Neural crest cell (in vitro differentiated cells): ENCODE results near the gene BEST3. TPM values are rescaled to one million over a fixed set of nuclear protein-coding genes. Genes with fewer than 3 reads are reported as not detected.
A peak's percentile ranks its signal among the peaks of the same experiment; 100 is the strongest.

ENCODE experiments used
- DNase-seq: peaks from one replicate; pipeline ENCODE4 v3.0.0; 2021; ENCODE audit warnings: low read depth, mixed read lengths, low spot score
- H3K27ac Mint-ChIP-seq: one replicate; pipeline ENCODE4 v1.8.0; 2021; ENCODE audit warnings: mild to moderate bottlenecking, mixed read lengths; ENCODE audit not compliant: unreplicated experiment
- H3K27me3 Mint-ChIP-seq: 2 replicates; pipeline ENCODE4 v1.8.0; 2021; ENCODE audit warnings: low read depth, mild to moderate bottlenecking, mixed read lengths
- H3K36me3 Mint-ChIP-seq: 2 replicates; pipeline ENCODE4 v1.8.0; 2021; ENCODE audit warnings: low read depth, mild to moderate bottlenecking, mixed read lengths
- H3K4me1 Mint-ChIP-seq: 2 replicates; pipeline ENCODE4 v1.8.0; 2021; ENCODE audit warnings: mixed read lengths
- H3K4me3 Mint-ChIP-seq: one replicate; pipeline ENCODE4 v1.8.0; 2021; ENCODE audit warnings: mild to moderate bottlenecking, mixed read lengths
- H3K9me3 Mint-ChIP-seq: 2 replicates; pipeline ENCODE4 v1.8.0; 2021; ENCODE audit warnings: mixed read lengths
- long read RNA-seq: library from polyadenylated mRNA; unstranded; transcript quantifications from one replicate; pipeline ENCODE4 v2.0.0, GENCODE V29; 2020
- total RNA-seq: library from RNA; stranded (reverse); gene quantifications from 2 replicates; pipeline ENCODE4 v1.2.1, GENCODE V29; 2021
- TF ChIP-seq, protein P1 (sequence below): fragments of 200-600 bp; sonication (generic); conservative IDR thresholded peaks from 2 replicates; pipeline ENCODE4 v1.5.0; 2021; ENCODE audit warnings: antibody characterized with exemption, mild to moderate bottlenecking

Gene BEST3
- total RNA-seq: not detected in 2 replicates
- long read RNA-seq: 0 reads

DNA sequence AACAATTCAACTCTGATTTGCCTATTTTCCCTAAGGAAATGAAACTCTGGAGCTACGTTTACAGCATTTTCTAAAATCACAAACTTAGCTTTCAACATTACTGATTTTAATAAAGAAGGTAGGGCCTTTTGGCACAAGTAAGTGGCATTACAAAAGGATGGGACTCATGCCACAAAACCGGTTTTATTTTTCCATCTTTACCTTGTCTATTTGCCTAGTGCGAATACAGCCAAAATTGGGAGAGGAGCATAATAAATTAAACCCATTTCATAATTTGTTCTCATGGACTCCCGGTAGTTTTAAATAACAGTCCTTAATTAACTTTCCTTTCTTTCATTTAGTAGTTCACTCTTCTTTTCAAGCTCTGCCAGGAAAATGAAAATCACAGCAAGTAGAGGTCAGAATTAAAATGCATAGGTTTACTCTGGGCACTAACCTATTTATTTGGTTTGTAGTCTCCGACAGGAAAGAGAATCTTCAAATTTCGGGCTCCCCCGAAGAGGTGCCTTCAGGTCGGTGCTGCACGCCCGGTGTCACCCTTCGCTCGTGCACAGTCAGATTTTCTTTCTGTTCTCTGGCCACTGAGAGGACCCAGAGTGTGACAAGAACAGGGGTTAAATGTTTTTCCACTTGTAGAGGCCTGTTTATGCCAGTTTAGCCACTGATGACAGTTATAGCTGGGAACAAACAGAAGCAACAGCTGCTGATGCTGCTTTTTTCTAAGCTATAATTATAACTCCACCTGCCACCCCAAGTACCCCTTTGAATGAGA, at the start of gene BEST3:
TSS of gene BEST3 (minus strand) at position 535 of the 772 bp plus-strand sequence. CDS start 1,505 bp downstream, outside the sequence.
- H3K36me3 Mint-ChIP-seq: no peaks in the 10 kb centered on the region
- TF ChIP-seq, protein P1, sequence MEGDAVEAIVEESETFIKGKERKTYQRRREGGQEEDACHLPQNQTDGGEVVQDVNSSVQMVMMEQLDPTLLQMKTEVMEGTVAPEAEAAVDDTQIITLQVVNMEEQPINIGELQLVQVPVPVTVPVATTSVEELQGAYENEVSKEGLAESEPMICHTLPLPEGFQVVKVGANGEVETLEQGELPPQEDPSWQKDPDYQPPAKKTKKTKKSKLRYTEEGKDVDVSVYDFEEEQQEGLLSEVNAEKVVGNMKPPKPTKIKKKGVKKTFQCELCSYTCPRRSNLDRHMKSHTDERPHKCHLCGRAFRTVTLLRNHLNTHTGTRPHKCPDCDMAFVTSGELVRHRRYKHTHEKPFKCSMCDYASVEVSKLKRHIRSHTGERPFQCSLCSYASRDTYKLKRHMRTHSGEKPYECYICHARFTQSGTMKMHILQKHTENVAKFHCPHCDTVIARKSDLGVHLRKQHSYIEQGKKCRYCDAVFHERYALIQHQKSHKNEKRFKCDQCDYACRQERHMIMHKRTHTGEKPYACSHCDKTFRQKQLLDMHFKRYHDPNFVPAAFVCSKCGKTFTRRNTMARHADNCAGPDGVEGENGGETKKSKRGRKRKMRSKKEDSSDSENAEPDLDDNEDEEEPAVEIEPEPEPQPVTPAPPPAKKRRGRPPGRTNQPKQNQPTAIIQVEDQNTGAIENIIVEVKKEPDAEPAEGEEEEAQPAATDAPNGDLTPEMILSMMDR: no peak
- H3K9me3 Mint-ChIP-seq: no peaks in the 10 kb centered on the region

DNA sequence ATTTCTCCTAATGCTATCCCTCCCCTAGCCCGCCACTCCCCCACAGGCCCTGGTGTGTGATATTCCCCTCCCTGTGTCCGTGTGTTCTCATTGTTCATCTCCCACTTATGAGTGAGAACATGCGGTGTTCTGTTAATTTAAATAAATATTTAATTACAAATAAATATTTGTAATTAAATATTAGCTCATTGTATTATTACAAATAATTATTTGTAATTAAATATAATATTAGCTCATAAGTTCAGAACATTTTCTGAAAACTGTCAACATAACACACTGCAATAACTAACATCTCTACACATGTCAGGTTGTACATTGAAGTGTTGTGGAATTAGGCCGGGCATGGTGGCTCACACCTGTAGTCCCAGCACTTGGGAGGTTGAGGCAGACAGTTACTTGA, 45.0 kb upstream of the BEST3 start:
- TF ChIP-seq, protein P1: no peak
- Mint-ChIP-seq H3K9me3 (no peaks in the 10 kb centered on the region), H3K4me1 (peaks cover 12% of the 10 kb centered on the region), H3K27ac (no peak overlapping the region), H3K36me3 (no peaks in the 10 kb centered on the region), H3K27me3 (peaks cover 23% of the 10 kb centered on the region), H3K4me3 (no peak overlapping the region)
- DNase-seq: no peak

More for the DNA sequence above, at the start of gene BEST3:
- Mint-ChIP-seq H3K27ac (peak within 1 kb of the TSS; percentile 31), H3K27me3 (no peaks in the 10 kb centered on the region), H3K4me1 (no peaks in the 10 kb centered on the region), H3K4me3 (no peak within 1 kb of the TSS)
- no peak for DNase-seq

DNA sequence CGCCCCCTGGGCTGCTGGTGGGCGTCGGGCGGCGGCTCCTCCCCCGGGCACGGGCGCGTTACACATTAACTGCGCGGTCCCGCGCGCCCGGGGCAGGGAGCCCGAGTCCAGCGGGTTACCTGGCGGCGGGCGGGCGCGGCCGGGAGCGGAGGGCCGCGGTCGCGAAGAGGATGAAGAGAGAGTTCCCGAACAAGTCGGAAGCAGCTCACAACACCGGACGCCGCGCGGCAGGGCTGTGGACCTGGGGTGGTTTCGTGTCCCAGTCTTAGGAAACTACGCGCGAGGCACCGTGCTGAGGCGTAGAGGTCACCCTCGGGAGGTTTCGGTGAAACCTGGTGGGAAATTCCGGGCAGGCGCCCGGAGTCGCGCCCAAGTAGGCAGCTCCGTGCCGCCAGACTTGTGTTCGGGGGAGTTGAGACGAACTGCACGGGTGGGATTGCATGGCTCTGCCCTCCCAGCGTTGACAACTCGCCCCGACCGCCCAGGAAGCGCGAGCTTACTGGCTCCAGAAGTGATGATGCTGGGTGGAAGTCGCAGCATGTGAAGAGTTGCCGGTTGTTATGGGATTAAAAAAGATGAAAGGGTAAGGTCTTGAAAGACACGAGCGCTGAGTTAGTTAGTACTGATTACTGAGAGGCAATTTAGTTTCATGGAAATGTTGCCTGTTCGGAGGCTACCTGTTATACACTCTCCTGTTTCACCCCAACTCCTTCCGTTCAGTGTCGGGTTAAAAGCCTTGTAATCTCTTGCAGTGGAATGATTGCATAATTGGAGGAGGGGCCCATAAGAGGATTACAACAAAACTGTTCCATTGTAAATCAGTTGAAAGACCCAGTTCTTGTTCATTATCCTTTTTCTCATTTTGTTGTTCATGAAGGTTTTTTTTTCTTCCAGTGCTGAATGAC, 40.4 kb upstream of the BEST3 start:
- DNase-seq: peak; percentile 49
- H3K27me3 Mint-ChIP-seq: peaks cover 47% of the 10 kb centered on the region
- TF ChIP-seq, protein P1: no peak
- no peaks in the 10 kb centered on the region for H3K36me3 Mint-ChIP-seq
- peak overlapping the region; percentile 92 for H3K4me3 Mint-ChIP-seq
- H3K27ac Mint-ChIP-seq: no peak overlapping the region
- peaks cover 16% of the 10 kb centered on the region for H3K4me1 Mint-ChIP-seq
- H3K9me3 Mint-ChIP-seq: no peaks in the 10 kb centered on the region

DNA sequence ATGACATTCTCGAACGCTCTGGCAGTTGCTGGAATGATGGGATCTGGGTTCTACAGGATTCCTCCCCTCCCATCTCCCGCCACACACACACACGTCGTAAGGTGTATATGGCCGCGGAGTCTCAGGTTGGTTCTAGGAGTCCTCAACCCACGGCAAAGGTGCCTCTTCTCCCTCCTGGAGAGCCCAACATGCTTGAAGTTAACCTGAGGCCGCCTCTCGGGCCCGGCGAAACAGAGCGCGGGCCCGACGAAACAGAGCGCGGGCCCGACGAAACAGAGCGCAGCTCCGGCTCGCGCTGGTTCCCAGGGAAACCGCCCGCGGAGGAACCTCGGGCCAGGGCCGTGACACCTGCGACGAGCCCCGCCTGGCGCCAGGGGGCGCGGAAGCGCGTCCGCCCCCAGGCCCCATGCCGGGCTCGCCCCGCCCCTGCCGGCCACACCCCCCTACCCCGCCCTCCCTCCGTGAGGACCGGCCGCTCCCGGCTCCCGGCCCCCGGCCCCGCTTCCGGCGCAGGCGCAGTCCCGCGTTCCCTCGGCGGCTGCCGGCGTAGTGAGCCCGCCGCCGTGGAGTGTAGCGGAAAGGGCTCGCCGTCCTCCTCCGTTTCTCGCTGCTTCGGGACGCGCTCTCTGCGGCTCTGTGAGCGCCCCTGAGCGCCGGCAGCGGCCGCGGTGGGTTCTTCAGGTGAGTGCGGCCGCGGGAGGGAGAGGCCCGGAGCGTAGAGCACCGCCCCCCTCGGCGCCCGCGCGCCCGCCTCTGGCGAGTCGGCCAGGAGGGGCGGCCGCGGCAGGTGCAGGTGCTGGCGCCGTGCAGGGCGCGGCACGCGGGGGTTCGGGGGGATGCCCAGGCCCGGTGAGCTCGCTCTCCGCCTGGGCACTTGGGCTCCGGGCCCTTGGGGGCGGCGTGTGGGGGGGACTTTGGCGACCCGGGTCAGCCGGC, 39.5 kb upstream of the BEST3 start, which contains the start of gene RAB3IP:
TSS of gene RAB3IP (plus strand) at position 510 of the 936 bp plus-strand sequence. CDS start 16,549 bp downstream, outside the sequence.
- H3K27ac Mint-ChIP-seq: no peak within 1 kb of the TSS
- peaks cover 16% of the 10 kb centered on the region for H3K4me1 Mint-ChIP-seq
- H3K27me3 Mint-ChIP-seq: peaks cover 56% of the 10 kb centered on the region
- DNase-seq: peak; percentile 91
- TF ChIP-seq, protein P1: peak; percentile 74
- H3K9me3 Mint-ChIP-seq: no peaks in the 10 kb centered on the region
- no peaks in the 10 kb centered on the region for H3K36me3 Mint-ChIP-seq
- H3K4me3 Mint-ChIP-seq: peak within 1 kb of the TSS; percentile 92

DNA sequence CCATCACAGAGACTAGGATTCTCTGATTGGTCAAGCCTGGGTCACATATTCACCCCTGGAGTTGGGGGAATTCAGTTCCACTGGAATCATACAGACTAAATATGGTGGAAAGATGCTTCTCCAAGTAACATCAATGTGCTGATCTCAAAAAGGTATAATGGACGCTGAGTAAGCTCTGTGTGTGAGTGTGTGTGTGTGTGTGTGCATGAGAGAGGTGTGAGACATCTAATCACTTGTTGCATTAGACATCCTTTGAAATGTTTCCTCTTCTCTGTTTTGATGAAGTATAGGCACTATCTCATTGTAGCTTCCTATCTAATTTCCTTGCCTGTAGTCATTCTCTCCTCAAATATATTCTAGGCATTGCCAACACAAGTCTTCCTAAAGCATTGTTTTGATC, 34.5 kb upstream of the BEST3 start:
- no peaks in the 10 kb centered on the region for H3K9me3 Mint-ChIP-seq
- H3K36me3 Mint-ChIP-seq: no peaks in the 10 kb centered on the region
- no peak for DNase-seq
- H3K27ac Mint-ChIP-seq: no peak overlapping the region
- TF ChIP-seq, protein P1: no peak
- peaks cover 36% of the 10 kb centered on the region for H3K27me3 Mint-ChIP-seq
- no peak overlapping the region for H3K4me3 Mint-ChIP-seq
- peaks cover 3% of the 10 kb centered on the region for H3K4me1 Mint-ChIP-seq
